Parathyroid adenoma (tissue), 2 donors: ENCODE data around the gene GPR155.

ENCODE experiments used
- H2AFZ ChIP-seq: fragments of 300-600 bp; sonication (generic); one replicate; pipeline ENCODE4 v1.7.0; 2017; ENCODE audit warnings: antibody characterized with exemption, mild to moderate bottlenecking
- H3K27ac ChIP-seq: fragments of 300-600 bp; sonication (generic); one replicate; pipeline ENCODE4 v1.7.0; 2017
- H3K27me3 ChIP-seq: fragments of 300-600 bp; sonication (generic); one replicate; pipeline ENCODE4 v1.7.0; 2017; ENCODE audit warnings: low read length; ENCODE audit not compliant: control insufficient read depth, insufficient read depth
- H3K36me3 ChIP-seq: fragments of 300-600 bp; sonication (generic); one replicate; pipeline ENCODE4 v1.7.0; 2017; ENCODE audit warnings: low read length; ENCODE audit not compliant: control insufficient read depth, insufficient read depth
- H3K4me1 ChIP-seq: fragments of 300-600 bp; sonication (generic); one replicate; pipeline ENCODE4 v1.7.0; 2017; ENCODE audit warnings: control low read depth
- H3K4me2 ChIP-seq: fragments of 300-600 bp; sonication (generic); one replicate; pipeline ENCODE4 v1.7.0; 2017; ENCODE audit warnings: low read length
- H3K4me3 ChIP-seq: fragments of 300-600 bp; sonication (generic); one replicate; pipeline ENCODE4 v1.7.0; 2017; ENCODE audit warnings: low read depth, low read length
- H3K79me2 ChIP-seq: fragments of 300-600 bp; sonication (generic); one replicate; pipeline ENCODE4 v1.7.0; 2017; ENCODE audit warnings: control low read depth
- H3K9ac ChIP-seq: fragments of 300-600 bp; sonication (generic); one replicate; pipeline ENCODE4 v1.7.0; 2017; ENCODE audit warnings: mild to moderate bottlenecking
- H3K9me3 ChIP-seq: fragments of 300-600 bp; sonication (generic); one replicate; pipeline ENCODE4 v1.7.0; 2017; ENCODE audit warnings: low read length; ENCODE audit not compliant: control insufficient read depth
- TF ChIP-seq, protein P1 (sequence below): fragments of 300-600 bp; sonication (generic); IDR thresholded peaks from one replicate; pipeline ENCODE4 v1.7.0; 2017; ENCODE audit warnings: antibody characterized with exemption, mild to moderate bottlenecking
- donor health status: primary hyperparathyroidism.

The GPR155 gene

DNA sequence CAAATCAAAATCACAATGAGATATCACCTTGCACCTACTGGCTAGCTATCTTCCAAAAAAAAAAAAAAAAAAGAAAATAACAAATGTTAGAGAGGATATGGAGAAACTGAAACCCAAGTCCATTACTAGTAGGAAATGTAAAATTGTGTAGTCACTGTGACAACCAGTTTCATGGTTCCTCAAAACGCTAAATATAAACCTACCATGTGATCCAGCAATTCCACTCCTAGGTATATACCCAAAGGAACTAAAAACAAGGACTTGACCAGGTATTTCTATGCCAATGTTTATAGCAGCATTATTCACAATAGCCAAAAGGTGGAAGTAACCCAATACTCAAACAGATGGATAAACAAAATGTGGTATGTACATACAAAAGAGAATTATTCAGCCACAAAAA, 103.0 kb downstream of the GPR155 start:
- Histone ChIP-seq H3K9me3 (no peaks in the 10 kb centered on the region), H3K9ac (no peak overlapping the region), H3K4me1 (no peaks in the 10 kb centered on the region), H3K4me3 (no peak overlapping the region), H3K27me3 (no peaks in the 10 kb centered on the region), H3K27ac (no peak overlapping the region), H3K79me2 (peaks cover 16% of the 10 kb centered on the region), H2AFZ (no peak overlapping the region), H3K36me3 (no peaks in the 10 kb centered on the region), H3K4me2 (no peak overlapping the region)
- TF ChIP-seq, protein P1, sequence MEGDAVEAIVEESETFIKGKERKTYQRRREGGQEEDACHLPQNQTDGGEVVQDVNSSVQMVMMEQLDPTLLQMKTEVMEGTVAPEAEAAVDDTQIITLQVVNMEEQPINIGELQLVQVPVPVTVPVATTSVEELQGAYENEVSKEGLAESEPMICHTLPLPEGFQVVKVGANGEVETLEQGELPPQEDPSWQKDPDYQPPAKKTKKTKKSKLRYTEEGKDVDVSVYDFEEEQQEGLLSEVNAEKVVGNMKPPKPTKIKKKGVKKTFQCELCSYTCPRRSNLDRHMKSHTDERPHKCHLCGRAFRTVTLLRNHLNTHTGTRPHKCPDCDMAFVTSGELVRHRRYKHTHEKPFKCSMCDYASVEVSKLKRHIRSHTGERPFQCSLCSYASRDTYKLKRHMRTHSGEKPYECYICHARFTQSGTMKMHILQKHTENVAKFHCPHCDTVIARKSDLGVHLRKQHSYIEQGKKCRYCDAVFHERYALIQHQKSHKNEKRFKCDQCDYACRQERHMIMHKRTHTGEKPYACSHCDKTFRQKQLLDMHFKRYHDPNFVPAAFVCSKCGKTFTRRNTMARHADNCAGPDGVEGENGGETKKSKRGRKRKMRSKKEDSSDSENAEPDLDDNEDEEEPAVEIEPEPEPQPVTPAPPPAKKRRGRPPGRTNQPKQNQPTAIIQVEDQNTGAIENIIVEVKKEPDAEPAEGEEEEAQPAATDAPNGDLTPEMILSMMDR = no peak
